Measurements from ENCODE around the gene STUM.

GRCh38 chr1:226638001-226638601, 89.5 kb downstream of the STUM start:
- TF ChIP-seq POLR2AphosphoS5 (IDR thresholded peaks at IDR 0.05) (no peak), CTCF (IDR thresholded peaks at IDR 0.05) (no peak)

All from transverse colon (tissue), 4 donors.